Sigmoid colon (tissue), 7 donors: ENCODE data around the gene C1QTNF8. TPM values are rescaled to one million over a fixed set of nuclear protein-coding genes. Genes with fewer than 3 reads are reported as not detected.

Experiments
- DNase-seq: peaks from one replicate; pipeline ENCODE4 v3.0.0-alpha.2; 2019
- H3K27ac ChIP-seq, 4 donors: fragments of 200-600 bp; sonication (generic); one replicate each; pipeline ENCODE4 v1.5.1; 2016 to 2019; ENCODE audit warnings: mild to moderate bottlenecking in 1 of 4
- H3K27me3 ChIP-seq, 3 donors: fragments of 200-600 bp; sonication (generic); one replicate each; pipeline ENCODE4 v1.5.1; 2019; ENCODE audit warnings: mild to moderate bottlenecking in 1 of 3
- H3K36me3 ChIP-seq, 4 donors: fragments of 200-600 bp; sonication (generic); one replicate each; pipeline ENCODE4 v1.5.1; 2016 to 2019
- H3K4me1 ChIP-seq, 4 donors: fragments of 200-600 bp; sonication (generic); one replicate each; pipeline ENCODE4 v1.5.1; 2017 to 2019
- H3K4me3 ChIP-seq, 4 donors: fragments of 200-600 bp; sonication (generic); one replicate each; pipeline ENCODE4 v1.5.1; 2017 to 2019; ENCODE audit warnings: mild to moderate bottlenecking in 2 of 4, moderate library complexity in 1 of 4
- H3K9me3 ChIP-seq, 4 donors: fragments of 200-600 bp in 3 of 4; sonication (generic) in 3 of 4; one replicate each; pipeline versions ENCODE4 v1.5.1 to v1.6.1; 2013 to 2019
- CTCF ChIP-seq, 4 experiments: fragments of 450-650 bp in 3 of 4; fragments of 200-600 bp in 1 of 4; IDR thresholded peaks; one replicate each; pipeline ENCODE4 v1.5.1; 2016 to 2019; ENCODE audit warnings: antibody characterized with exemption in 4 of 4, mild to moderate bottlenecking in 3 of 4, moderate library complexity in 2 of 4
- EP300 ChIP-seq, 4 donors: sonication (generic); formaldehyde crosslinking; IDR thresholded peaks; one replicate each; pipeline ENCODE4 v1.6.1; 2017; ENCODE audit warnings: antibody characterized with exemption in 4 of 4
- POLR2A ChIP-seq, 2 donors: fragments of 450-650 bp; IDR thresholded peaks; one replicate each; pipeline ENCODE4 v1.6.1; 2016; ENCODE audit warnings: antibody characterized with exemption in 2 of 2, mild to moderate bottlenecking in 2 of 2, moderate library complexity in 2 of 2
- POLR2AphosphoS5 ChIP-seq, 4 donors: sonication (generic); formaldehyde crosslinking; IDR thresholded peaks; one replicate each; pipeline ENCODE4 v1.6.1; 2017; ENCODE audit warnings: antibody characterized with exemption in 4 of 4
- WGBS, 2 donors: extraction: QIAGEN DNeasy Blood & Tissue Kit; methylation state at CpG; one replicate each; pipeline ENCODE4 v1.1.7; 2013; 5-methylcytosine and 5-hydroxymethylcytosine counted together
- intact Hi-C: fragments of 100-400 bp; cut with DNase I; formaldehyde crosslinking; loops from one replicate; pipeline ENCODE4 v1.15.1; 2023
- polyA plus RNA-seq, 3 donors: library from polyadenylated mRNA; stranded (reverse); fragments of 200-250 nt; gene quantifications; one replicate each; pipeline ENCODE4 v1.2.3, GENCODE V29; 2013
- total RNA-seq, 4 donors: library from RNA; depleted of rRNA; stranded (reverse); fragments of >200 nt; gene quantifications; one replicate each; pipeline ENCODE4 v1.1.0, GENCODE V29; 2016
- donor health status: healthy with polysubstance abuse.
- donor health status: Bipolar disorder and iron deficiency.
- donor health status: healthy.

Gene C1QTNF8
- total and polyA plus RNA-seq, 7 donors, result not detected

- Histone ChIP-seq H3K9me3 (no peaks in the 10 kb centered on the region), H3K36me3 (no peaks in the 10 kb centered on the region), H3K4me3 (no peak overlapping the region), H3K4me1 (peaks cover 0 to under 1% (median under 1%) of the 10 kb centered on the region in 4 donors), H3K27ac (no peak overlapping the region), H3K27me3 (peaks cover 16 to 64% (median 48%) of the 10 kb centered on the region in 3 donors)
- intact Hi-C loops, result no loop called here
- no peak for TF ChIP-seq EP300 (IDR thresholded peaks at IDR 0.05)
- TF ChIP-seq POLR2AphosphoS5 (IDR thresholded peaks at IDR 0.05), result peak in 1 of 4 donors; percentile 18
- TF ChIP-seq POLR2A (IDR thresholded peaks at IDR 0.05), result no peak
- TF ChIP-seq CTCF (IDR thresholded peaks at IDR 0.05), result no peak
- 68 to 78% methylated on average over 23 of the region's 23 CpGs for WGBS, 2 donors
- DNase-seq, result no peak
Observed at GRCh38 chr16:1097800-1098199, 1.8 kb upstream of the C1QTNF8 start.

- H3K4me3 ChIP-seq, result no peak overlapping the region
- intact Hi-C loops, result no loop called here
- DNase-seq, result no peak
- TF ChIP-seq EP300 (IDR thresholded peaks at IDR 0.05) (no peak), CTCF (IDR thresholded peaks at IDR 0.05) (no peak), POLR2A (IDR thresholded peaks at IDR 0.05) (no peak), POLR2AphosphoS5 (IDR thresholded peaks at IDR 0.05) (no peak)
- H3K27me3 ChIP-seq, result peaks cover 13 to 61% (median 44%) of the 10 kb centered on the region in 3 donors
- H3K9me3 ChIP-seq, result no peaks in the 10 kb centered on the region
- H3K27ac ChIP-seq, result no peak overlapping the region
- no peaks in the 10 kb centered on the region for H3K36me3 ChIP-seq
- no peaks in the 10 kb centered on the region for H3K4me1 ChIP-seq
- 46 to 74% methylated on average over 18 of the region's 18 CpGs for WGBS, 2 donors
Observed at GRCh38 chr16:1097156-1097555, 1.1 kb upstream of the C1QTNF8 start.

- DNase-seq, result no peak
- H3K9me3 ChIP-seq, result no peaks in the 10 kb centered on the region
- H3K4me1 ChIP-seq, result no peaks in the 10 kb centered on the region
- no peak overlapping the region for H3K4me3 ChIP-seq
- TF ChIP-seq EP300 (IDR thresholded peaks at IDR 0.05), result no peak
- WGBS, 2 donors, result 38 to 61% methylated on average over 16 of the region's 16 CpGs
- intact Hi-C loops, result no loop called here
- peaks cover 14 to 61% (median 40%) of the 10 kb centered on the region in 3 donors for H3K27me3 ChIP-seq
- H3K27ac ChIP-seq, result no peak overlapping the region
- H3K36me3 ChIP-seq, result no peaks in the 10 kb centered on the region
Observed at GRCh38 chr16:1095450-1096168, 435 bp downstream of the C1QTNF8 start.

- Histone ChIP-seq H3K27ac (no peak overlapping the region), H3K36me3 (no peaks in the 10 kb centered on the region), H3K4me3 (no peak overlapping the region), H3K27me3 (peaks cover 18 to 61% (median 39%) of the 10 kb centered on the region in 3 donors), H3K9me3 (no peaks in the 10 kb centered on the region), H3K4me1 (peaks cover 0 to 1% (median under 1%) of the 10 kb centered on the region in 4 donors)
- intact Hi-C loops, result no loop called here
- WGBS, 2 donors, result 27 to 61% methylated on average over 29 of the region's 29 CpGs
- DNase-seq, result no peak
- TF ChIP-seq POLR2AphosphoS5 (IDR thresholded peaks at IDR 0.05) (no peak), POLR2A (IDR thresholded peaks at IDR 0.05) (no peak), CTCF (IDR thresholded peaks at IDR 0.05) (no peak), EP300 (IDR thresholded peaks at IDR 0.05) (no peak)
Observed at GRCh38 chr16:1094601-1095449, 1.2 kb downstream of the C1QTNF8 start.

- no peak overlapping the region for H3K4me3 ChIP-seq
- peaks cover 24 to 61% (median 39%) of the 10 kb centered on the region in 3 donors for H3K27me3 ChIP-seq
- H3K4me1 ChIP-seq, result peaks cover 0 to 8% (median 4%) of the 10 kb centered on the region in 4 donors
- WGBS, 2 donors, result 51 to 68% methylated on average over 13 of the region's 13 CpGs
- TF ChIP-seq CTCF (IDR thresholded peaks at IDR 0.05) (no peak), POLR2A (IDR thresholded peaks at IDR 0.05) (no peak), EP300 (IDR thresholded peaks at IDR 0.05) (no peak), POLR2AphosphoS5 (IDR thresholded peaks at IDR 0.05) (no peak)
- intact Hi-C loops, result no loop called here
- H3K9me3 ChIP-seq, result no peaks in the 10 kb centered on the region
- no peak for DNase-seq
- no peaks in the 10 kb centered on the region for H3K36me3 ChIP-seq
- H3K27ac ChIP-seq, result no peak overlapping the region
Observed at GRCh38 chr16:1094124-1094479, 1.9 kb downstream of the C1QTNF8 start.
